K562 (cell line): Measurements from ENCODE around the gene NDUFB10. TPM values are rescaled to one million over a fixed set of nuclear protein-coding genes. Genes with fewer than 3 reads are reported as not detected.

Experiments
- BACH1 ChIP-seq: fragments of 200-800 bp; sonication (Bioruptor generic); IDR thresholded peaks from 2 replicates; pipeline ENCODE4 v1.6.1; 2016; ENCODE audit warnings: missing genetic modification characterization, missing compliant biosample characterization
- BCL6 ChIP-seq: fragments of 250-450 bp; sonication (Bioruptor Pico); IDR thresholded peaks from 2 replicates; pipeline ENCODE4 v1.4.0; 2020
- HIVEP1 ChIP-seq: fragments of 250-450 bp; sonication (Bioruptor Pico); IDR thresholded peaks from 2 replicates; pipeline ENCODE4 v1.4.0; 2020; ENCODE audit warnings: mild to moderate bottlenecking
- MAZ ChIP-seq, 2 experiments: fragments of 450-650 bp in 1 of 2; sonication (generic) in 1 of 2; formaldehyde crosslinking; IDR thresholded peaks in 1 of 2; conservative IDR thresholded peaks in 1 of 2; 2 replicates each; pipeline versions ENCODE4 v1.4.0 to v1.5.0; 2020; ENCODE audit warnings: mild to moderate bottlenecking in 1 of 2, missing genetic modification reagents in 1 of 2
- MYC ChIP-seq, 2 experiments: fragments of 250-450 bp in 1 of 2; sonication (Bioruptor Pico) in 1 of 2; IDR thresholded peaks; 2 replicates each; pipeline versions ENCODE4 v1.5.1 to v1.6.1; 2012 to 2021; ENCODE audit warnings: low read depth in 2 of 2, borderline replicate concordance in 1 of 2, improper control_type of control experiment in 1 of 2, low read length in 1 of 2, mild to moderate bottlenecking in 1 of 2, moderate library complexity in 1 of 2
- NFIC ChIP-seq: fragments of 450-650 bp; IDR thresholded peaks from 2 replicates; pipeline ENCODE4 v1.6.1; 2017; ENCODE audit warnings: mild to moderate bottlenecking, inconsistent platforms
- NFRKB ChIP-seq: fragments of 450-650 bp; IDR thresholded peaks from 2 replicates; pipeline ENCODE4 v1.6.1; 2016; ENCODE audit warnings: low read depth
- PCBP1 ChIP-seq: fragments of 200-400 bp; formaldehyde crosslinking; IDR thresholded peaks from 2 replicates; pipeline ENCODE4 v1.6.1; 2018; ENCODE audit warnings: mild to moderate bottlenecking, low read depth, low read length; ENCODE audit not compliant: poor library complexity, severe bottlenecking
- SMARCA5 ChIP-seq: fragments of 450-650 bp; IDR thresholded peaks from 2 replicates; pipeline ENCODE4 v1.6.1; 2016
- SMARCE1 ChIP-seq: fragments of 450-650 bp; IDR thresholded peaks from 2 replicates; pipeline ENCODE4 v1.7.1; 2016; ENCODE audit warnings: mild to moderate bottlenecking
- SP2 ChIP-seq: IDR thresholded peaks from 2 replicates; pipeline ENCODE4 v1.6.1; 2011; ENCODE audit warnings: mild to moderate bottlenecking, low read depth, low read length, moderate library complexity; ENCODE audit not compliant: poor library complexity, severe bottlenecking; ENCODE audit errors: extremely low read depth
- TRIM24 ChIP-seq, 2 experiments: fragments of 450-650 bp; IDR thresholded peaks; 2 replicates each; pipeline ENCODE4 v1.6.1; 2016
- YBX1 ChIP-seq: fragments of 450-650 bp; IDR thresholded peaks from 2 replicates; pipeline ENCODE4 v1.7.1; 2016; ENCODE audit warnings: mild to moderate bottlenecking
- ZFP1 ChIP-seq: fragments of 450-650 bp; formaldehyde crosslinking; IDR thresholded peaks from 2 replicates; pipeline ENCODE4 v1.4.0; 2020; ENCODE audit warnings: mild to moderate bottlenecking, mixed read lengths
- polyA plus RNA-seq, 8 experiments: library from polyadenylated mRNA; depleted of rRNA in 4 of 8; stranded (reverse) in 5 of 8; unstranded in 3 of 8; fragments of >200 nt; fragmentation: Nextera tagmentation in 2 of 8; fragmentation: Illumina TruSeq in 1 of 8; extraction: Ambion mirVana in 2 of 8; extraction: Trizol in 1 of 8; gene quantifications; 2 replicates each; pipeline versions ENCODE4 v1.2.1 to v1.2.3, GENCODE V29; 2011 to 2014; ENCODE audit warnings: inconsistent platforms in 1 of 8, missing spikeins in 1 of 8
- total RNA-seq, 7 experiments: library from RNA; depleted of rRNA in 6 of 7; stranded (reverse); fragments of >200 nt in 6 of 7; fragmentation: Illumina TruSeq in 2 of 7; extraction: Trizol in 2 of 7; gene quantifications; 2 replicates each; pipeline versions ENCODE4 v1.2.1 to v1.2.3, GENCODE V29; 2011 to 2021; ENCODE audit warnings: low replicate concordance in 1 of 7
- TF ChIP-seq, protein P1 (sequence below): fragments of 250-450 bp; sonication (Bioruptor Pico); IDR thresholded peaks from 2 replicates; pipeline ENCODE4 v1.4.0; 2020; ENCODE audit warnings: borderline replicate concordance
- TF ChIP-seq, protein P2 (sequence below): fragments of 250-450 bp; sonication (Bioruptor Pico); IDR thresholded peaks from 2 replicates; pipeline ENCODE4 v1.5.0; 2021; ENCODE audit warnings: mild to moderate bottlenecking, borderline replicate concordance
- TF ChIP-seq, protein P3 (sequence below): sonication (generic); formaldehyde crosslinking; IDR thresholded peaks from 2 replicates; pipeline ENCODE4 v1.8.1; 2023; ENCODE audit warnings: missing genetic modification reagents, mild to moderate bottlenecking, borderline replicate concordance
- TF ChIP-seq, protein P4 (sequence below): fragments of 450-650 bp; formaldehyde crosslinking; IDR thresholded peaks from 2 replicates; pipeline ENCODE4 v1.4.0; 2022; ENCODE audit warnings: mild to moderate bottlenecking, moderate library complexity

NDUFB10 gene
- total and polyA plus RNA-seq, 9 of the 15 experiments (the other 6 are each of a cell fraction or from before 2014, with no cell fraction given) = 69.3 to 527 (median 161) TPM

DNA sequence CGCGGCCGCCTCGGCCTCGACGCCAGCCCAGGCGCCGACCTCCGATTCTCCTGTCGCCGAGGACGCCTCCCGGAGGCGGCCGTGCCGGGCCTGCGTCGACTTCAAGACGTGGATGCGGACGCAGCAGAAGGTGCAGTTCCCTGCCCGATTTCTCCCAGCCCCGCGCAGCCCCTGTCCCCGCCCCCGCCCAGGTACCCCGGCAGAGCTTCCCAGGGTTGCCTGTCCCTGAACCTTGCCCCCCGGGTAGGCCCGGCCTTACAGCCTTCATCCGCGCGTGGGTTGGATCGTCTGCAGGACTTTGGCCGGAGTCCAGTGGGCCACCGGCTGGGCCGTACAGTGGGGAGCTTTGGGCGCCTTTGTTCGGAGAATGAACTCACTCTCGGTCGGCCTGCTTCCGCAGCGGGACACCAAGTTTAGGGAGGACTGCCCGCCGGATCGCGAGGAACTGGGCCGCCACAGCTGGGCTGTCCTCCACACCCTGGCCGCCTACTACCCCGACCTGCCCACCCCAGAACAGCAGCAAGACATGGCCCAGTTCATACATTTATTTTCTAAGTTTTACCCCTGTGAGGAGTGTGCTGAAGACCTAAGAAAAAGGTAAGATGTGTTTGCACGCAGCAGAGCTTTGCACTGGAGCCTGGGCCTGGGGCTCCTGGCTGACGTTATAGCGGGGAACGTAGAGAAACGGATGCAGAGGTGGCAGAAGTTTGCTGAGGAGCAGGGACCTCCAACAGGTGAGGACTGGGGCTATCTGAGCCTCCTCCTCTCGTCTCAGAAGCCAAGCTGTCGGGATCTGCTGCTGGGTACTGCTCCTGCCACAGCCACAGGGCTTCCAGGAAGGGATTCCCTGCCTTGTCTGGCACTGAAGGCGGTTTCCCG is 25.2 kb downstream of the NDUFB10 start (continued):
- TF ChIP-seq MAZ (CRISPR knock-in tag; conservative IDR thresholded peaks at IDR 0.05 in 1 of 2, IDR thresholded peaks at IDR 0.05 in 1 of 2) = no peak
- TF ChIP-seq, protein P1, sequence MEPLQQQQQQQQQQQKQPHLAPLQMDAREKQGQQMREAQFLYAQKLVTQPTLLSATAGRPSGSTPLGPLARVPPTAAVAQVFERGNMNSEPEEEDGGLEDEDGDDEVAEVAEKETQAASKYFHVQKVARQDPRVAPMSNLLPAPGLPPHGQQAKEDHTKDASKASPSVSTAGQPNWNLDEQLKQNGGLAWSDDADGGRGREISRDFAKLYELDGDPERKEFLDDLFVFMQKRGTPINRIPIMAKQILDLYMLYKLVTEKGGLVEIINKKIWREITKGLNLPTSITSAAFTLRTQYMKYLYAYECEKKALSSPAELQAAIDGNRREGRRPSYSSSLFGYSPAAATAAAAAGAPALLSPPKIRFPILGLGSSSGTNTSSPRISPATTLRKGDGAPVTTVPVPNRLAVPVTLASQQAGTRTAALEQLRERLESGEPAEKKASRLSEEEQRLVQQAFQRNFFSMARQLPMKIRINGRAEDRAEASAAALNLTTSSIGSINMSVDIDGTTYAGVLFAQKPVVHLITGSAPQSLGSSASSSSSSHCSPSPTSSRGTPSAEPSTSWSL = no peak
- TF ChIP-seq, protein P2, sequence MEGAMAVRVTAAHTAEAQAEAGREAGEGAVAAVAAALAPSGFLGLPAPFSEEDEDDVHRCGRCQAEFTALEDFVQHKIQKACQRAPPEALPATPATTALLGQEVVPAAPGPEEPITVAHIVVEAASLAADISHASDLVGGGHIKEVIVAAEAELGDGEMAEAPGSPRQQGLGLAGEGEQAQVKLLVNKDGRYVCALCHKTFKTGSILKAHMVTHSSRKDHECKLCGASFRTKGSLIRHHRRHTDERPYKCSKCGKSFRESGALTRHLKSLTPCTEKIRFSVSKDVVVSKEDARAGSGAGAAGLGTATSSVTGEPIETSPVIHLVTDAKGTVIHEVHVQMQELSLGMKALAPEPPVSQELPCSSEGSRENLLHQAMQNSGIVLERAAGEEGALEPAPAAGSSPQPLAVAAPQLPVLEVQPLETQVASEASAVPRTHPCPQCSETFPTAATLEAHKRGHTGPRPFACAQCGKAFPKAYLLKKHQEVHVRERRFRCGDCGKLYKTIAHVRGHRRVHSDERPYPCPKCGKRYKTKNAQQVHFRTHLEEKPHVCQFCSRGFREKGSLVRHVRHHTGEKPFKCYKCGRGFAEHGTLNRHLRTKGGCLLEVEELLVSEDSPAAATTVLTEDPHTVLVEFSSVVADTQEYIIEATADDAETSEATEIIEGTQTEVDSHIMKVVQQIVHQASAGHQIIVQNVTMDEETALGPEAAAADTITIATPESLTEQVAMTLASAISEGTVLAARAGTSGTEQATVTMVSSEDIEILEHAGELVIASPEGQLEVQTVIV (CRISPR knock-in tag) = no peak
- TF ChIP-seq, protein P3, sequence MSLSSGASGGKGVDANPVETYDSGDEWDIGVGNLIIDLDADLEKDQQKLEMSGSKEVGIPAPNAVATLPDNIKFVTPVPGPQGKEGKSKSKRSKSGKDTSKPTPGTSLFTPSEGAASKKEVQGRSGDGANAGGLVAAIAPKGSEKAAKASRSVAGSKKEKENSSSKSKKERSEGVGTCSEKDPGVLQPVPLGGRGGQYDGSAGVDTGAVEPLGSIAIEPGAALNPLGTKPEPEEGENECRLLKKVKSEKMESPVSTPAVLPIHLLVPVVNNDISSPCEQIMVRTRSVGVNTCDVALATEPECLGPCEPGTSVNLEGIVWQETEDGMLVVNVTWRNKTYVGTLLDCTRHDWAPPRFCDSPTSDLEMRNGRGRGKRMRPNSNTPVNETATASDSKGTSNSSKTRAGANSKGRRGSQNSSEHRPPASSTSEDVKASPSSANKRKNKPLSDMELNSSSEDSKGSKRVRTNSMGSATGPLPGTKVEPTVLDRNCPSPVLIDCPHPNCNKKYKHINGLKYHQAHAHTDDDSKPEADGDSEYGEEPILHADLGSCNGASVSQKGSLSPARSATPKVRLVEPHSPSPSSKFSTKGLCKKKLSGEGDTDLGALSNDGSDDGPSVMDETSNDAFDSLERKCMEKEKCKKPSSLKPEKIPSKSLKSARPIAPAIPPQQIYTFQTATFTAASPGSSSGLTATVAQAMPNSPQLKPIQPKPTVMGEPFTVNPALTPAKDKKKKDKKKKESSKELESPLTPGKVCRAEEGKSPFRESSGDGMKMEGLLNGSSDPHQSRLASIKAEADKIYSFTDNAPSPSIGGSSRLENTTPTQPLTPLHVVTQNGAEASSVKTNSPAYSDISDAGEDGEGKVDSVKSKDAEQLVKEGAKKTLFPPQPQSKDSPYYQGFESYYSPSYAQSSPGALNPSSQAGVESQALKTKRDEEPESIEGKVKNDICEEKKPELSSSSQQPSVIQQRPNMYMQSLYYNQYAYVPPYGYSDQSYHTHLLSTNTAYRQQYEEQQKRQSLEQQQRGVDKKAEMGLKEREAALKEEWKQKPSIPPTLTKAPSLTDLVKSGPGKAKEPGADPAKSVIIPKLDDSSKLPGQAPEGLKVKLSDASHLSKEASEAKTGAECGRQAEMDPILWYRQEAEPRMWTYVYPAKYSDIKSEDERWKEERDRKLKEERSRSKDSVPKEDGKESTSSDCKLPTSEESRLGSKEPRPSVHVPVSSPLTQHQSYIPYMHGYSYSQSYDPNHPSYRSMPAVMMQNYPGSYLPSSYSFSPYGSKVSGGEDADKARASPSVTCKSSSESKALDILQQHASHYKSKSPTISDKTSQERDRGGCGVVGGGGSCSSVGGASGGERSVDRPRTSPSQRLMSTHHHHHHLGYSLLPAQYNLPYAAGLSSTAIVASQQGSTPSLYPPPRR (CRISPR knock-in tag) = no peak
- TF ChIP-seq, protein P4, sequence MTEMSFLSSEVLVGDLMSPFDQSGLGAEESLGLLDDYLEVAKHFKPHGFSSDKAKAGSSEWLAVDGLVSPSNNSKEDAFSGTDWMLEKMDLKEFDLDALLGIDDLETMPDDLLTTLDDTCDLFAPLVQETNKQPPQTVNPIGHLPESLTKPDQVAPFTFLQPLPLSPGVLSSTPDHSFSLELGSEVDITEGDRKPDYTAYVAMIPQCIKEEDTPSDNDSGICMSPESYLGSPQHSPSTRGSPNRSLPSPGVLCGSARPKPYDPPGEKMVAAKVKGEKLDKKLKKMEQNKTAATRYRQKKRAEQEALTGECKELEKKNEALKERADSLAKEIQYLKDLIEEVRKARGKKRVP = no peak
- no peak for TF ChIP-seq BACH1 (tag)
- TF ChIP-seq NFRKB = no peak
- TF ChIP-seq BCL6 (CRISPR knock-in tag) = no peak
- no peak for TF ChIP-seq ZFP1 (CRISPR knock-in tag)
- no peak for TF ChIP-seq YBX1
- no peak for TF ChIP-seq HIVEP1 (CRISPR knock-in tag)
- peak; percentile 22 for TF ChIP-seq PCBP1
- peak; percentile 84 for TF ChIP-seq NFIC
- TF ChIP-seq SMARCA5 = no peak
- no peak for TF ChIP-seq SP2
- TF ChIP-seq SMARCE1 = no peak
- TF ChIP-seq MYC (IDR thresholded peaks at IDR 0.05; ENCODE audit: low read depth, low read length) = no peak; the same call in 1 of the 2 replicates
- no peak for TF ChIP-seq MYC (CRISPR knock-in tag; IDR thresholded peaks at IDR 0.05; ENCODE audit: borderline replicate concordance, low read depth)
- no peak for TF ChIP-seq TRIM24 (IDR thresholded peaks at IDR 0.05)
